Measurements from ENCODE around the gene CETP.
"Not testable (repeated sequence)": the region's sequence is repeated elsewhere in the genome, so short reads cannot be mapped to it uniquely, and the experiment has no call there.

CETP gene

GRCh38 chr16:56999409-57000270 is 37.9 kb downstream of the CETP start:
- DNase-seq, result peak in 1 of 2 donors; percentile 41

GRCh38 chr16:57000271-57001025 is 38.7 kb downstream of the CETP start:
- peak; percentile 36 to 48 for DNase-seq

GRCh38 chr16:57001026-57001679 is 39.4 kb downstream of the CETP start:
- no peak for DNase-seq

- DNase-seq, result no peak
Observed at GRCh38 chr16:57003439-57004386, 42.0 kb downstream of the CETP start.

- DNase-seq, result no peak
Observed at GRCh38 chr16:57004387-57005250, 42.9 kb downstream of the CETP start.

GRCh38 chr16:57005597-57005996 is 43.8 kb downstream of the CETP start:
- DNase-seq, result not testable (repeated sequence)

GRCh38 chr16:57007050-57007449 is 45.3 kb downstream of the CETP start:
- DNase-seq, result no peak

GRCh38 chr16:57007530-57007929 is 45.8 kb downstream of the CETP start:
- DNase-seq, result no peak

GRCh38 chr16:57008440-57008839 is 46.7 kb downstream of the CETP start:
- no peak for DNase-seq

GRCh38 chr16:57009643-57010170 is 48.0 kb downstream of the CETP start:
- DNase-seq, result no peak

GRCh38 chr16:57012353-57012752 is 50.6 kb downstream of the CETP start:
- DNase-seq, result no peak

GRCh38 chr16:57013229-57013628 is 51.5 kb downstream of the CETP start:
- DNase-seq, result no peak

GRCh38 chr16:57013902-57014301 is 52.2 kb downstream of the CETP start:
- peak; percentile 58 to 63 for DNase-seq

GRCh38 chr16:57016301-57016700 is 54.6 kb downstream of the CETP start:
- no peak for DNase-seq

GRCh38 chr16:57016831-57017230 is 55.1 kb downstream of the CETP start:
- no peak for DNase-seq

GRCh38 chr16:57017251-57017650 is 55.5 kb downstream of the CETP start:
- DNase-seq, result no peak

GRCh38 chr16:57019746-57020145 is 58.0 kb downstream of the CETP start:
- no peak for DNase-seq

GRCh38 chr16:57020651-57021050 is 58.9 kb downstream of the CETP start:
- no peak for DNase-seq

- DNase-seq, result no peak
Observed at GRCh38 chr16:57021757-57022156, 60.0 kb downstream of the CETP start.

GRCh38 chr16:57022445-57022844 is 60.7 kb downstream of the CETP start:
- no peak for DNase-seq

All from inflammatory macrophage (primary cell).